ENCODE measurements around the gene PSMD14.
"Not testable (repeated sequence)": the region's sequence is repeated elsewhere in the genome, so short reads cannot be mapped to it uniquely, and the experiment has no call there.

Gene PSMD14

GRCh38 chr2:161308178-161308955 lies at the start of gene PSMD14:
TSS of gene PSMD14 (plus strand) at chr2:161308425. CDS start at chr2:161318826, 10,401 bp downstream.
- DNase-seq (ENCODE audit: low read depth), result peak; percentile 87

GRCh38 chr2:161265874-161266273 lies 42.4 kb upstream of the PSMD14 start:
- no peak for DNase-seq (ENCODE audit: low read depth)

GRCh38 chr2:161269111-161269510 lies 39.1 kb upstream of the PSMD14 start:
- no peak for DNase-seq (ENCODE audit: low read depth)

- DNase-seq (ENCODE audit: low read depth), result no peak
Observed at GRCh38 chr2:161273038-161273760, 35.0 kb upstream of the PSMD14 start.

- DNase-seq (ENCODE audit: low read depth), result not testable (repeated sequence)
Observed at GRCh38 chr2:161278564-161279229, 29.5 kb upstream of the PSMD14 start.

GRCh38 chr2:161279230-161279815 lies 28.9 kb upstream of the PSMD14 start:
- not testable (repeated sequence) for DNase-seq (ENCODE audit: low read depth)

GRCh38 chr2:161280906-161281323 lies 27.3 kb upstream of the PSMD14 start:
- peak; percentile 27 for DNase-seq (ENCODE audit: low read depth)

- not testable (repeated sequence) for DNase-seq (ENCODE audit: low read depth)
Observed at GRCh38 chr2:161281615-161282310, 26.5 kb upstream of the PSMD14 start.

GRCh38 chr2:161282311-161282644 lies 25.9 kb upstream of the PSMD14 start:
- DNase-seq (ENCODE audit: low read depth), result not testable (repeated sequence)

GRCh38 chr2:161283926-161284325 lies 24.3 kb upstream of the PSMD14 start:
- DNase-seq (ENCODE audit: low read depth), result no peak

GRCh38 chr2:161303535-161304050 lies 4.6 kb upstream of the PSMD14 start:
- no peak for DNase-seq (ENCODE audit: low read depth)

GRCh38 chr2:161306919-161307318 lies 1.3 kb upstream of the PSMD14 start:
- DNase-seq (ENCODE audit: low read depth), result no peak

- DNase-seq (ENCODE audit: low read depth), result no peak
Observed at GRCh38 chr2:161307676-161308075, 549 bp upstream of the PSMD14 start.

- no peak for DNase-seq (ENCODE audit: low read depth)
Observed at GRCh38 chr2:161312996-161313395, 4.8 kb downstream of the PSMD14 start.

- DNase-seq (ENCODE audit: low read depth), result no peak
Observed at GRCh38 chr2:161315380-161315779, 7.2 kb downstream of the PSMD14 start.

GRCh38 chr2:161316701-161317100 lies 8.5 kb downstream of the PSMD14 start:
- no peak for DNase-seq (ENCODE audit: low read depth)

GRCh38 chr2:161321944-161322648 lies 13.9 kb downstream of the PSMD14 start:
- DNase-seq (ENCODE audit: low read depth), result no peak

GRCh38 chr2:161324876-161325275 lies 16.7 kb downstream of the PSMD14 start:
- DNase-seq (ENCODE audit: low read depth), result no peak

- DNase-seq (ENCODE audit: low read depth), result no peak
Observed at GRCh38 chr2:161327582-161327981, 19.4 kb downstream of the PSMD14 start.

GRCh38 chr2:161332371-161332967 lies 24.2 kb downstream of the PSMD14 start:
- no peak for DNase-seq (ENCODE audit: low read depth)

- no peak for DNase-seq (ENCODE audit: low read depth)
Observed at GRCh38 chr2:161335626-161336025, 27.4 kb downstream of the PSMD14 start.

All from activated T-cell treated with anti-CD3 and anti-CD28 coated beads for 48 hours (primary cell).